KOPT-K1 (cell line): Measurements from ENCODE around the gene FAM168A.
"Not testable (repeated sequence)": the region's sequence is repeated elsewhere in the genome, so short reads cannot be mapped to it uniquely, and the experiment has no call there.

Experiments
- H3K27ac ChIP-seq: fragments of 200-600 bp; sonication (generic); 2 replicates; pipeline ENCODE4 v1.5.1; 2016; ENCODE audit warnings: antibody characterized with exemption, mild to moderate bottlenecking, low read depth, low read length; ENCODE audit not compliant: poor library complexity, severe bottlenecking
- H3K36me3 ChIP-seq: fragments of 200-600 bp; sonication (generic); 2 replicates; pipeline ENCODE4 v1.5.1; 2017; ENCODE audit warnings: antibody characterized with exemption, mild to moderate bottlenecking, low read length, moderate library complexity; ENCODE audit not compliant: insufficient read depth
- H3K9me3 ChIP-seq: fragments of 200-600 bp; sonication (generic); 2 replicates; pipeline ENCODE4 v1.5.1; 2017; ENCODE audit warnings: antibody characterized with exemption, low read length, mild to moderate bottlenecking; ENCODE audit not compliant: insufficient read depth, poor library complexity, severe bottlenecking

Gene FAM168A

GRCh38 chr11:73465871-73466270 lies 132.0 kb downstream of the FAM168A start:
- H3K9me3 ChIP-seq: no peaks in the 10 kb centered on the region
- H3K27ac ChIP-seq: no peak overlapping the region
- H3K36me3 ChIP-seq: no peaks in the 10 kb centered on the region; the same call in 1 of the 2 replicates

- Histone ChIP-seq H3K9me3 (no peaks in the 10 kb centered on the region), H3K27ac (no peak overlapping the region)
These were observed 132.8 kb downstream of the FAM168A start for GRCh38 chr11:73465023-73465675.

GRCh38 chr11:73464347-73464746 lies 133.6 kb downstream of the FAM168A start:
- no peaks in the 10 kb centered on the region for H3K9me3 ChIP-seq
- no peak overlapping the region for H3K27ac ChIP-seq
- no peaks in the 10 kb centered on the region for H3K36me3 ChIP-seq

More at GRCh38 chr11:73465023-73465675, 132.8 kb downstream of the FAM168A start:
- H3K36me3 ChIP-seq: no peaks in the 10 kb centered on the region

- Histone ChIP-seq H3K36me3 (no peaks in the 10 kb centered on the region), H3K27ac (no peak overlapping the region), H3K9me3 (no peaks in the 10 kb centered on the region)
These were observed 134.6 kb downstream of the FAM168A start for GRCh38 chr11:73463359-73463758.

GRCh38 chr11:73461964-73462363 lies 135.9 kb downstream of the FAM168A start:
- Histone ChIP-seq H3K36me3 (no peaks in the 10 kb centered on the region), H3K27ac (no peak overlapping the region), H3K9me3 (no peaks in the 10 kb centered on the region)

- Histone ChIP-seq H3K27ac (no peak overlapping the region), H3K36me3 (no peaks in the 10 kb centered on the region)
These were observed 136.5 kb downstream of the FAM168A start for GRCh38 chr11:73461335-73461840.

GRCh38 chr11:73458201-73458600 lies 139.7 kb downstream of the FAM168A start:
- Histone ChIP-seq H3K9me3 (no peaks in the 10 kb centered on the region), H3K27ac (no peak overlapping the region), H3K36me3 (no peaks in the 10 kb centered on the region)

More at GRCh38 chr11:73461335-73461840, 136.5 kb downstream of the FAM168A start:
- no peaks in the 10 kb centered on the region for H3K9me3 ChIP-seq

- H3K36me3 ChIP-seq: no peaks in the 10 kb centered on the region
- no peaks in the 10 kb centered on the region for H3K9me3 ChIP-seq
- no peak overlapping the region for H3K27ac ChIP-seq
These were observed 142.9 kb downstream of the FAM168A start for GRCh38 chr11:73454987-73455386.

- no peaks in the 10 kb centered on the region for H3K9me3 ChIP-seq
- H3K27ac ChIP-seq: no peak overlapping the region
- H3K36me3 ChIP-seq: no peaks in the 10 kb centered on the region
These were observed 144.3 kb downstream of the FAM168A start for GRCh38 chr11:73453562-73453961.

- H3K36me3 ChIP-seq: no peaks in the 10 kb centered on the region
- no peaks in the 10 kb centered on the region for H3K9me3 ChIP-seq
- H3K27ac ChIP-seq: no peak overlapping the region
These were observed 145.2 kb downstream of the FAM168A start for GRCh38 chr11:73452726-73453125.

GRCh38 chr11:73451896-73452295 lies 146.0 kb downstream of the FAM168A start:
- no peaks in the 10 kb centered on the region for H3K9me3 ChIP-seq
- H3K36me3 ChIP-seq: no peaks in the 10 kb centered on the region
- H3K27ac ChIP-seq: no peak overlapping the region

- H3K36me3 ChIP-seq: no peaks in the 10 kb centered on the region
- no peaks in the 10 kb centered on the region for H3K9me3 ChIP-seq
- no peak overlapping the region for H3K27ac ChIP-seq
These were observed 151.1 kb downstream of the FAM168A start for GRCh38 chr11:73446766-73447165.

- H3K36me3 ChIP-seq: no peaks in the 10 kb centered on the region
- no peaks in the 10 kb centered on the region for H3K9me3 ChIP-seq
- no peak overlapping the region for H3K27ac ChIP-seq
These were observed 151.9 kb downstream of the FAM168A start for GRCh38 chr11:73445980-73446379.

GRCh38 chr11:73439002-73439843 lies 158.7 kb downstream of the FAM168A start:
- Histone ChIP-seq H3K36me3 (no peaks in the 10 kb centered on the region), H3K9me3 (no peaks in the 10 kb centered on the region), H3K27ac (no peak overlapping the region)

- H3K36me3 ChIP-seq, H3K27ac ChIP-seq, H3K9me3 ChIP-seq: not testable (repeated sequence)
These were observed 161.1 kb downstream of the FAM168A start for GRCh38 chr11:73436859-73437258.
